PFSK-1 (cell line): ENCODE results near the gene IFT81.

Experiments used
- POLR2AphosphoS5 ChIP-seq: IDR thresholded peaks from 2 replicates; pipeline ENCODE4 v1.6.1; 2012; ENCODE audit warnings: low read depth, mild to moderate bottlenecking, control low read depth, low read length, moderate library complexity
- SIN3A ChIP-seq: IDR thresholded peaks from 2 replicates; pipeline ENCODE4 v1.6.1; 2012; ENCODE audit warnings: mild to moderate bottlenecking, low read length, moderate library complexity, borderline replicate concordance; ENCODE audit not compliant: insufficient read depth

- TF ChIP-seq SIN3A: no peak
- TF ChIP-seq POLR2AphosphoS5: no peak
These were observed 79.4 kb downstream of the IFT81 start for GRCh38 chr12:110203546-110203945.
